CD4-positive, alpha-beta T cell (primary cell): ENCODE measurements around the gene CFAP410. TPM values are rescaled to one million over a fixed set of nuclear protein-coding genes. Genes with fewer than 3 reads are reported as not detected.

Source experiments
- ATAC-seq: fragments of 200-7000 bp; cut with Tn5 transposase; one replicate; pipeline ENCODE4 v1.10.0; 2022; ENCODE audit warnings: mild to moderate bottlenecking; ENCODE audit not compliant: poor library complexity
- CTCF ChIA-PET: fragments of 350-600 bp; sonication (Branson Sonifier 250); formaldehyde crosslinking; loops from one replicate; lab custom pipeline; 2021; ENCODE audit warnings: antibody characterized with exemption, inconsistent platforms; lab: Charles Lee
- POLR2A ChIA-PET: fragments of 350-600 bp; sonication (Branson Sonifier 250); formaldehyde crosslinking; loops from one replicate; lab custom pipeline; 2021; ENCODE audit warnings: antibody characterized with exemption, inconsistent platforms; lab: Charles Lee
- DNase-seq, 14 experiments: peaks; one replicate each; pipeline ENCODE4 v3.0.0-alpha.2; 2013 to 2020; ENCODE audit warnings: mixed read lengths in 2 of 14
- H3K27ac ChIP-seq, 2 donors: one replicate each; pipeline versions ENCODE4 v1.5.1 to v1.7.0; 2013; ENCODE audit warnings: low read length in 2 of 2, low read depth in 1 of 2, mild to moderate bottlenecking in 1 of 2
- H3K27me3 ChIP-seq, 2 experiments: 1 replicate in 1 of 2; 2 replicates in 1 of 2; pipeline versions ENCODE4 v1.6.1 to v1.7.0; 2013; ENCODE audit warnings: low read length in 2 of 2, control low read depth in 1 of 2, mild to moderate bottlenecking in 1 of 2, moderate library complexity in 1 of 2; ENCODE audit not compliant: insufficient read depth in 2 of 2, control insufficient read depth in 1 of 2
- H3K36me3 ChIP-seq: one replicate; pipeline ENCODE4 v1.6.1; 2013; ENCODE audit warnings: low read length, control low read depth; ENCODE audit not compliant: insufficient read depth
- H3K4me1 ChIP-seq: one replicate; pipeline ENCODE4 v1.6.1; 2013; ENCODE audit warnings: low read length, control low read depth; ENCODE audit not compliant: insufficient read depth
- H3K4me3 ChIP-seq: one replicate; pipeline ENCODE4 v1.5.1; 2013; ENCODE audit warnings: mild to moderate bottlenecking, low read length, moderate library complexity
- H3K9me3 ChIP-seq, 2 experiments: 1 replicate in 1 of 2; 2 replicates in 1 of 2; pipeline versions ENCODE4 v1.6.1 to v1.7.0; 2013; ENCODE audit warnings: low read length in 2 of 2, mild to moderate bottlenecking in 2 of 2, control low read depth in 1 of 2, moderate library complexity in 1 of 2; ENCODE audit not compliant: control insufficient read depth in 1 of 2, insufficient read depth in 1 of 2
- H3K27ac Mint-ChIP-seq: one replicate; pipeline ENCODE4 v1.8.0; 2020; ENCODE audit warnings: mixed read lengths
- H3K27me3 Mint-ChIP-seq: one replicate; pipeline ENCODE4 v1.8.0; 2021; ENCODE audit warnings: mixed read lengths
- H3K36me3 Mint-ChIP-seq: one replicate; pipeline ENCODE4 v1.8.0; 2021; ENCODE audit warnings: low read depth, mixed read lengths
- H3K4me1 Mint-ChIP-seq: one replicate; pipeline ENCODE4 v1.8.0; 2021; ENCODE audit warnings: low read depth, mixed read lengths
- H3K4me3 Mint-ChIP-seq: one replicate; pipeline ENCODE4 v1.8.0; 2020; ENCODE audit warnings: mild to moderate bottlenecking, mixed read lengths
- H3K9me3 Mint-ChIP-seq: one replicate; pipeline ENCODE4 v1.8.0; 2020; ENCODE audit warnings: mixed read lengths
- CTCF ChIP-seq: fragments of 200-600 bp; IDR thresholded peaks from one replicate; pipeline ENCODE4 v1.8.0; 2022; ENCODE audit warnings: antibody characterized with exemption, mild to moderate bottlenecking
- intact Hi-C, 2 experiments: fragments of 100-400 bp; cut with DNase I in 1 of 2; cut with micrococcal nuclease in 1 of 2; formaldehyde crosslinking; loops; one replicate each; pipeline versions ENCODE4 v1.15.1 to v1.9.0; 2023 to 2025; cut with DNase I, micrococcal nuclease
- total RNA-seq, 174 experiments: library from RNA in 2 of 174; stranded (reverse) in 2 of 174; gene quantifications; one replicate each; pipeline ENCODE4 v1.2.3 and lab custom pipeline; 2021 to 2026

Gene CFAP410
- total RNA-seq, 2 experiments from 2014 or later = 50.1 to 51.6 TPM

GRCh38 chr21:44330698-44331097 is 8.5 kb downstream of the CFAP410 start:
- Histone ChIP-seq H3K36me3 (peaks cover 22% of the 10 kb centered on the region), H3K27me3 (no peaks in the 10 kb centered on the region), H3K27ac (no peak overlapping the region), H3K4me1 (peaks cover 2% of the 10 kb centered on the region), H3K4me3 (no peak overlapping the region), H3K9me3 (no peaks in the 10 kb centered on the region)
- Mint-ChIP-seq H3K4me3 (no peak overlapping the region), H3K36me3 (peaks cover 8% of the 10 kb centered on the region), H3K9me3 (no peaks in the 10 kb centered on the region), H3K27me3 (no peaks in the 10 kb centered on the region), H3K4me1 (no peaks in the 10 kb centered on the region), H3K27ac (no peak overlapping the region)
- CTCF ChIA-PET = no interaction called here
- POLR2A ChIA-PET = interaction anchor here (0.7 kb wide), 1 partner anchor 30 kb away, joined by 3 read pairs; no protein-coding TSS in a partner anchor
- intact Hi-C loops = loop anchor here in 1 of 2 experiments (10.0 kb wide), 4 partner anchors 246 to 1456 kb away; partner anchors contain the start of genes PTTG1IP and WDR4
- TF ChIP-seq CTCF = no peak
- ATAC-seq = no peak
- no peak for DNase-seq

GRCh38 chr21:44329971-44330681 is 9.1 kb downstream of the CFAP410 start:
- TF ChIP-seq CTCF = no peak
- Mint-ChIP-seq H3K27ac (no peak overlapping the region), H3K9me3 (no peaks in the 10 kb centered on the region), H3K4me3 (no peak overlapping the region), H3K27me3 (no peaks in the 10 kb centered on the region), H3K36me3 (peaks cover 8% of the 10 kb centered on the region), H3K4me1 (no peaks in the 10 kb centered on the region)
- Histone ChIP-seq H3K36me3 (peaks cover 23% of the 10 kb centered on the region), H3K4me3 (no peak overlapping the region), H3K4me1 (peaks cover 2% of the 10 kb centered on the region), H3K27ac (no peak overlapping the region), H3K27me3 (no peaks in the 10 kb centered on the region), H3K9me3 (no peaks in the 10 kb centered on the region)
- CTCF ChIA-PET = no interaction called here
- POLR2A ChIA-PET = interaction anchor here (0.7 to 1.6 kb wide), 2 partner anchors 9 to 29 kb away, joined by 3 to 5 read pairs; partner anchors contain the start of gene CFAP410
- DNase-seq = no peak
- ATAC-seq = no peak
- intact Hi-C loops = loop anchor here in 1 of 2 experiments (10.0 kb wide), 4 partner anchors 245 to 1455 kb away; partner anchors contain the start of genes PTTG1IP and WDR4

- H3K4me1 Mint-ChIP-seq = no peaks in the 10 kb centered on the region
- no peak overlapping the region for H3K27ac ChIP-seq
- DNase-seq (no peak), ATAC-seq (no peak)
- no peaks in the 10 kb centered on the region for H3K9me3 ChIP-seq
- no peak overlapping the region for H3K27ac Mint-ChIP-seq
- intact Hi-C loops = no loop called here
- peaks cover 8% of the 10 kb centered on the region for H3K36me3 Mint-ChIP-seq
- no peaks in the 10 kb centered on the region for H3K27me3 Mint-ChIP-seq
- no peaks in the 10 kb centered on the region for H3K27me3 ChIP-seq
- ChIA-PET POLR2A (interaction anchor here (1.6 kb wide), 1 partner anchor 9 kb away, joined by 5 read pairs; the partner anchor contains the start of gene CFAP410), CTCF (no interaction called here)
- H3K9me3 Mint-ChIP-seq = no peaks in the 10 kb centered on the region
- no peak overlapping the region for H3K4me3 Mint-ChIP-seq
- no peak overlapping the region for H3K4me3 ChIP-seq
- no peak for TF ChIP-seq CTCF
- no peaks in the 10 kb centered on the region for H3K4me1 ChIP-seq
- peaks cover 31% of the 10 kb centered on the region for H3K36me3 ChIP-seq
Observed at GRCh38 chr21:44329086-44329889, 9.9 kb downstream of the CFAP410 start.
